ENCODE data around the gene MAD1L1. TPM values are rescaled to one million over a fixed set of nuclear protein-coding genes. Genes with fewer than 3 reads are reported as not detected.
A peak's percentile ranks its signal among the peaks of the same experiment; 100 is the strongest.

MAD1L1 gene
- total RNA-seq, 1 donor from 2014 or later, result 32.7 TPM

- Mint-ChIP-seq H3K27ac (ENCODE audit: unreplicated experiment) (no peak overlapping the region), H3K36me3 (ENCODE audit: unreplicated experiment) (peaks cover 7% of the 10 kb centered on the region), H3K9me3 (ENCODE audit: unreplicated experiment) (no peaks in the 10 kb centered on the region), H3K4me1 (ENCODE audit: unreplicated experiment) (peaks cover 41% of the 10 kb centered on the region), H3K4me3 (ENCODE audit: unreplicated experiment) (no peak overlapping the region), H3K27me3 (ENCODE audit: unreplicated experiment) (no peaks in the 10 kb centered on the region)
- no peak for DNase-seq (ENCODE audit: extremely low spot score, unreplicated experiment)
- no peak for TF ChIP-seq CTCF (IDR thresholded peaks at IDR 0.05)
Measured at GRCh38 chr7:2116989-2117591, 115.7 kb downstream of the MAD1L1 start.

- Mint-ChIP-seq H3K36me3 (ENCODE audit: unreplicated experiment) (peaks cover 7% of the 10 kb centered on the region), H3K27me3 (ENCODE audit: unreplicated experiment) (no peaks in the 10 kb centered on the region), H3K9me3 (ENCODE audit: unreplicated experiment) (no peaks in the 10 kb centered on the region), H3K27ac (ENCODE audit: unreplicated experiment) (no peak overlapping the region), H3K4me3 (ENCODE audit: unreplicated experiment) (no peak overlapping the region), H3K4me1 (ENCODE audit: unreplicated experiment) (peaks cover 46% of the 10 kb centered on the region)
- TF ChIP-seq CTCF (IDR thresholded peaks at IDR 0.05), result no peak
- DNase-seq (ENCODE audit: extremely low spot score, unreplicated experiment), result no peak
Measured at GRCh38 chr7:2116448-2116810, 116.3 kb downstream of the MAD1L1 start.

- no peak overlapping the region for H3K4me3 Mint-ChIP-seq (ENCODE audit: unreplicated experiment)
- H3K36me3 Mint-ChIP-seq (ENCODE audit: unreplicated experiment), result peaks cover 7% of the 10 kb centered on the region
- H3K4me1 Mint-ChIP-seq (ENCODE audit: unreplicated experiment), result peaks cover 51% of the 10 kb centered on the region
- no peak for DNase-seq (ENCODE audit: extremely low spot score, unreplicated experiment)
- no peak overlapping the region for H3K27ac Mint-ChIP-seq (ENCODE audit: unreplicated experiment)
- no peaks in the 10 kb centered on the region for H3K9me3 Mint-ChIP-seq (ENCODE audit: unreplicated experiment)
- H3K27me3 Mint-ChIP-seq (ENCODE audit: unreplicated experiment), result no peaks in the 10 kb centered on the region
- TF ChIP-seq CTCF (IDR thresholded peaks at IDR 0.05), result no peak
Measured at GRCh38 chr7:2115760-2116447, 116.8 kb downstream of the MAD1L1 start.

- Mint-ChIP-seq H3K36me3 (ENCODE audit: unreplicated experiment) (peaks cover 7% of the 10 kb centered on the region), H3K27ac (ENCODE audit: unreplicated experiment) (no peak overlapping the region), H3K27me3 (ENCODE audit: unreplicated experiment) (no peaks in the 10 kb centered on the region), H3K4me3 (ENCODE audit: unreplicated experiment) (no peak overlapping the region), H3K4me1 (ENCODE audit: unreplicated experiment) (peaks cover 57% of the 10 kb centered on the region), H3K9me3 (ENCODE audit: unreplicated experiment) (no peaks in the 10 kb centered on the region)
- no peak for DNase-seq (ENCODE audit: extremely low spot score, unreplicated experiment)
- no peak for TF ChIP-seq CTCF (IDR thresholded peaks at IDR 0.05)
Measured at GRCh38 chr7:2114926-2115759, 117.6 kb downstream of the MAD1L1 start.

- H3K9me3 Mint-ChIP-seq (ENCODE audit: unreplicated experiment), result no peaks in the 10 kb centered on the region
- TF ChIP-seq CTCF (IDR thresholded peaks at IDR 0.05), result peak; percentile 23
- DNase-seq (ENCODE audit: extremely low spot score, unreplicated experiment), result no peak
- no peaks in the 10 kb centered on the region for H3K27me3 Mint-ChIP-seq (ENCODE audit: unreplicated experiment)
- H3K36me3 Mint-ChIP-seq (ENCODE audit: unreplicated experiment), result peaks cover 5% of the 10 kb centered on the region
- peaks cover 67% of the 10 kb centered on the region for H3K4me1 Mint-ChIP-seq (ENCODE audit: unreplicated experiment)
- peak overlapping the region; percentile 49 for H3K27ac Mint-ChIP-seq (ENCODE audit: unreplicated experiment)
- H3K4me3 Mint-ChIP-seq (ENCODE audit: unreplicated experiment), result no peak overlapping the region
Measured at GRCh38 chr7:2114052-2114451, 118.7 kb downstream of the MAD1L1 start.

Data from osteocyte (in vitro differentiated cells).